ENCODE results near the gene KAZN.

DNA sequence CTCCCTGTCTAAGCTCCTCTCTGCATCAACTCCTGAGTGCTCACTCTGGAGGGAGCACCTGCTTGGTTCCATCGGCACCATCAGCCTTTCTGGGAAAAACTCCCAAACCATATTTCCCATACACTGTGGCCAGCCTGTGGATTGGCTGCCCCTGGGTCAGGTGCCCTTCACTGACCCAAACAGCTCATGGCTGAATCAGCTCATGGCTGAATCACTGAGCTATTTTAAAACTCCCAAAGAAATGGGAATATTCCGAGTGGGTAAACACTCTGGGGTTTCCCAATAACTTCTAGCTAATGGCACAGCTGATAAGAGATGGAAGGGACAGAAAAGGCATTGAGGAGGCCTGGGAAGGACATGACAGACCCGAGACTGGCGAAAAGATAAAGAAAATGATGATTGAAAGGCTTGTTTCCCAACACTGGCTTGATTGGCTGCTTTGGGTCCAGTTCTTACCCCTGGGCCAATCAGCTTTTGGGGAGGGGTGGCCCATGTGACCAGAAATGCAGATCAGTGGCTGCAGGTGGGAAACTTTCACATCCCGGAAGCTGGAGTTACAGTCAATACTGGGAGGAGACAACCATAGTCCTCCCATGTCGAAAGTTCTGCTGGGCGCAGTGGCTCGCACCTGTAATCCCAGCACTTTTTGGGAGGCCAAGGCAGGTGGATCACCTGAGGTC lies 37.3 kb upstream of the KAZN start:
- TF ChIP-seq, protein P1, sequence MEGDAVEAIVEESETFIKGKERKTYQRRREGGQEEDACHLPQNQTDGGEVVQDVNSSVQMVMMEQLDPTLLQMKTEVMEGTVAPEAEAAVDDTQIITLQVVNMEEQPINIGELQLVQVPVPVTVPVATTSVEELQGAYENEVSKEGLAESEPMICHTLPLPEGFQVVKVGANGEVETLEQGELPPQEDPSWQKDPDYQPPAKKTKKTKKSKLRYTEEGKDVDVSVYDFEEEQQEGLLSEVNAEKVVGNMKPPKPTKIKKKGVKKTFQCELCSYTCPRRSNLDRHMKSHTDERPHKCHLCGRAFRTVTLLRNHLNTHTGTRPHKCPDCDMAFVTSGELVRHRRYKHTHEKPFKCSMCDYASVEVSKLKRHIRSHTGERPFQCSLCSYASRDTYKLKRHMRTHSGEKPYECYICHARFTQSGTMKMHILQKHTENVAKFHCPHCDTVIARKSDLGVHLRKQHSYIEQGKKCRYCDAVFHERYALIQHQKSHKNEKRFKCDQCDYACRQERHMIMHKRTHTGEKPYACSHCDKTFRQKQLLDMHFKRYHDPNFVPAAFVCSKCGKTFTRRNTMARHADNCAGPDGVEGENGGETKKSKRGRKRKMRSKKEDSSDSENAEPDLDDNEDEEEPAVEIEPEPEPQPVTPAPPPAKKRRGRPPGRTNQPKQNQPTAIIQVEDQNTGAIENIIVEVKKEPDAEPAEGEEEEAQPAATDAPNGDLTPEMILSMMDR (IDR thresholded peaks at IDR 0.05), result no peak
- no peak for TF ChIP-seq RAD21 (IDR thresholded peaks at IDR 0.05; ENCODE audit: low read length)
- no peak for TF ChIP-seq RFX5 (IDR thresholded peaks at IDR 0.05; ENCODE audit: low read length)
- TF ChIP-seq, protein P2, sequence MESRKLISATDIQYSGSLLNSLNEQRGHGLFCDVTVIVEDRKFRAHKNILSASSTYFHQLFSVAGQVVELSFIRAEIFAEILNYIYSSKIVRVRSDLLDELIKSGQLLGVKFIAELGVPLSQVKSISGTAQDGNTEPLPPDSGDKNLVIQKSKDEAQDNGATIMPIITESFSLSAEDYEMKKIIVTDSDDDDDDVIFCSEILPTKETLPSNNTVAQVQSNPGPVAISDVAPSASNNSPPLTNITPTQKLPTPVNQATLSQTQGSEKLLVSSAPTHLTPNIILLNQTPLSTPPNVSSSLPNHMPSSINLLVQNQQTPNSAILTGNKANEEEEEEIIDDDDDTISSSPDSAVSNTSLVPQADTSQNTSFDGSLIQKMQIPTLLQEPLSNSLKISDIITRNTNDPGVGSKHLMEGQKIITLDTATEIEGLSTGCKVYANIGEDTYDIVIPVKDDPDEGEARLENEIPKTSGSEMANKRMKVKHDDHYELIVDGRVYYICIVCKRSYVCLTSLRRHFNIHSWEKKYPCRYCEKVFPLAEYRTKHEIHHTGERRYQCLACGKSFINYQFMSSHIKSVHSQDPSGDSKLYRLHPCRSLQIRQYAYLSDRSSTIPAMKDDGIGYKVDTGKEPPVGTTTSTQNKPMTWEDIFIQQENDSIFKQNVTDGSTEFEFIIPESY (IDR thresholded peaks at IDR 0.05; ENCODE audit: borderline replicate concordance, low read depth), result no peak
- no peak for TF ChIP-seq TCF12 (IDR thresholded peaks at IDR 0.05)
- no peak for TF ChIP-seq ELF1 (IDR thresholded peaks at IDR 0.05)
- TF ChIP-seq JUND (IDR thresholded peaks at IDR 0.05), result no peak
- TF ChIP-seq YY1 (IDR thresholded peaks at IDR 0.05; ENCODE audit: low read depth), result no peak
- TF ChIP-seq FOXJ3 (CRISPR knock-in tag; IDR thresholded peaks at IDR 0.05), result no peak
- TF ChIP-seq POLR2AphosphoS5 (IDR thresholded peaks at IDR 0.05; ENCODE audit: low read depth, low read length), result no peak
- TF ChIP-seq EP300 (IDR thresholded peaks at IDR 0.05; ENCODE audit: borderline replicate concordance in 1 of 2, low read depth in 1 of 2, low read length in 1 of 2), result no peak
- TF ChIP-seq, protein P3, sequence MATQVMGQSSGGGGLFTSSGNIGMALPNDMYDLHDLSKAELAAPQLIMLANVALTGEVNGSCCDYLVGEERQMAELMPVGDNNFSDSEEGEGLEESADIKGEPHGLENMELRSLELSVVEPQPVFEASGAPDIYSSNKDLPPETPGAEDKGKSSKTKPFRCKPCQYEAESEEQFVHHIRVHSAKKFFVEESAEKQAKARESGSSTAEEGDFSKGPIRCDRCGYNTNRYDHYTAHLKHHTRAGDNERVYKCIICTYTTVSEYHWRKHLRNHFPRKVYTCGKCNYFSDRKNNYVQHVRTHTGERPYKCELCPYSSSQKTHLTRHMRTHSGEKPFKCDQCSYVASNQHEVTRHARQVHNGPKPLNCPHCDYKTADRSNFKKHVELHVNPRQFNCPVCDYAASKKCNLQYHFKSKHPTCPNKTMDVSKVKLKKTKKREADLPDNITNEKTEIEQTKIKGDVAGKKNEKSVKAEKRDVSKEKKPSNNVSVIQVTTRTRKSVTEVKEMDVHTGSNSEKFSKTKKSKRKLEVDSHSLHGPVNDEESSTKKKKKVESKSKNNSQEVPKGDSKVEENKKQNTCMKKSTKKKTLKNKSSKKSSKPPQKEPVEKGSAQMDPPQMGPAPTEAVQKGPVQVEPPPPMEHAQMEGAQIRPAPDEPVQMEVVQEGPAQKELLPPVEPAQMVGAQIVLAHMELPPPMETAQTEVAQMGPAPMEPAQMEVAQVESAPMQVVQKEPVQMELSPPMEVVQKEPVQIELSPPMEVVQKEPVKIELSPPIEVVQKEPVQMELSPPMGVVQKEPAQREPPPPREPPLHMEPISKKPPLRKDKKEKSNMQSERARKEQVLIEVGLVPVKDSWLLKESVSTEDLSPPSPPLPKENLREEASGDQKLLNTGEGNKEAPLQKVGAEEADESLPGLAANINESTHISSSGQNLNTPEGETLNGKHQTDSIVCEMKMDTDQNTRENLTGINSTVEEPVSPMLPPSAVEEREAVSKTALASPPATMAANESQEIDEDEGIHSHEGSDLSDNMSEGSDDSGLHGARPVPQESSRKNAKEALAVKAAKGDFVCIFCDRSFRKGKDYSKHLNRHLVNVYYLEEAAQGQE (IDR thresholded peaks at IDR 0.05; ENCODE audit: low read depth, low read length), result no peak
- no peak for TF ChIP-seq RCOR1 (IDR thresholded peaks at IDR 0.05; ENCODE audit: low read length)
- TF ChIP-seq GABPA (IDR thresholded peaks at IDR 0.05; ENCODE audit: low read depth), result no peak
